H1 (cell line): ENCODE measurements around the gene CPZ. TPM values are rescaled to one million over a fixed set of nuclear protein-coding genes. Genes with fewer than 3 reads are reported as not detected.
A peak's percentile ranks its signal among the peaks of the same experiment; 100 is the strongest.

Source experiments
- ASH2L ChIP-seq: fragments of 200-600, 300-600 bp; sonication (generic); IDR thresholded peaks from one replicate; pipeline ENCODE4 v1.7.1; 2017; ENCODE audit warnings: low read length
- BACH1 ChIP-seq: IDR thresholded peaks from 2 replicates; pipeline ENCODE4 v1.6.1; 2012; ENCODE audit warnings: low read length, improper control_type of control experiment
- BCL11A ChIP-seq, 2 experiments: IDR thresholded peaks; one replicate each; pipeline ENCODE4 v1.6.1; 2011; ENCODE audit warnings: low read depth in 2 of 2, low read length in 2 of 2, mild to moderate bottlenecking in 2 of 2
- CTCF ChIP-seq, 3 experiments: IDR thresholded peaks; 1 replicate in 2 of 3; 2 replicates in 1 of 3; pipeline versions ENCODE4 v1.5.1 to v1.6.1; 2011; ENCODE audit warnings: low read length in 3 of 3, mild to moderate bottlenecking in 3 of 3, inconsistent platforms in 2 of 3, low read depth in 1 of 3, moderate library complexity in 1 of 3; ENCODE audit not compliant: insufficient read depth in 1 of 3; ENCODE audit errors: control extremely low read depth in 1 of 3
- EP300 ChIP-seq, 2 experiments: IDR thresholded peaks; 1 replicate in 1 of 2; 2 replicates in 1 of 2; pipeline ENCODE4 v1.6.1; 2011 to 2012; ENCODE audit warnings: low read depth in 2 of 2, low read length in 2 of 2, mild to moderate bottlenecking in 2 of 2, borderline replicate concordance in 1 of 2, inconsistent platforms in 1 of 2, moderate library complexity in 1 of 2
- KDM1A ChIP-seq: fragments of 200-600, 300-600 bp; sonication (generic); IDR thresholded peaks from 2 replicates; pipeline ENCODE4 v1.7.1; 2016; ENCODE audit warnings: mild to moderate bottlenecking, low read length, borderline replicate concordance
- NRF1 ChIP-seq: IDR thresholded peaks from 2 replicates; pipeline ENCODE4 v1.6.1; 2011; ENCODE audit warnings: mild to moderate bottlenecking, low read depth, low read length, improper control_type of control experiment
- RAD21 ChIP-seq, 2 experiments: IDR thresholded peaks in 1 of 2; conservative IDR thresholded peaks in 1 of 2; 2 replicates each; pipeline ENCODE4 v1.6.1; 2011; ENCODE audit warnings: low read depth in 2 of 2, low read length in 2 of 2, improper control_type of control experiment in 1 of 2, inconsistent platforms in 1 of 2, mild to moderate bottlenecking in 1 of 2, moderate library complexity in 1 of 2
- RFX5 ChIP-seq: IDR thresholded peaks from 2 replicates; pipeline ENCODE4 v1.6.1; 2011; ENCODE audit warnings: low read depth, low read length, improper control_type of control experiment, borderline replicate concordance
- SIX5 ChIP-seq: IDR thresholded peaks from 2 replicates; pipeline ENCODE4 v1.6.1; 2011; ENCODE audit warnings: mild to moderate bottlenecking, low read depth, low read length
- SUZ12 ChIP-seq: fragments of 200-600 bp; sonication (generic); IDR thresholded peaks from 2 replicates; pipeline ENCODE4 v1.6.1; 2012; ENCODE audit warnings: mild to moderate bottlenecking, inconsistent platforms, low read length, moderate library complexity, mixed read lengths
- TAF1 ChIP-seq: IDR thresholded peaks from 2 replicates; pipeline ENCODE4 v1.6.1; 2011; ENCODE audit warnings: mild to moderate bottlenecking, low read depth, low read length
- TCF12 ChIP-seq: IDR thresholded peaks from 2 replicates; pipeline ENCODE4 v1.6.1; 2011; ENCODE audit warnings: low read depth, mild to moderate bottlenecking, low read length
- TEAD4 ChIP-seq: IDR thresholded peaks from 2 replicates; pipeline ENCODE4 v1.6.1; 2012; ENCODE audit warnings: low read depth, low read length, inconsistent platforms, mixed read lengths
- USF2 ChIP-seq: IDR thresholded peaks from 2 replicates; pipeline ENCODE4 v1.6.1; 2011; ENCODE audit warnings: low read length, improper control_type of control experiment
- polyA plus RNA-seq, 7 experiments: library from polyadenylated mRNA; depleted of rRNA in 3 of 7; stranded (reverse) in 5 of 7; unstranded in 2 of 7; fragments of >200 nt in 5 of 7; fragments of 200-250 nt in 2 of 7; gene quantifications; 1 replicate in 5 of 7; 2 replicates in 1 of 7; 4 replicates in 1 of 7; pipeline versions ENCODE4 v1.2.1 to v1.2.3, GENCODE V29; 2011 to 2013; ENCODE audit warnings: missing spikeins in 2 of 7, mixed read lengths in 2 of 7
- total RNA-seq: library from RNA; stranded (reverse); fragmentation: NEBNext Ultra II Directional; extraction: Animal tissue kit (Norgen Biotek cat#: 25700); gene quantifications from 2 replicates; pipeline ENCODE4 v1.2.1, GENCODE V29; 2021
- TF ChIP-seq, protein P1 (sequence below): IDR thresholded peaks from 2 replicates; pipeline ENCODE4 v1.6.1; 2012; ENCODE audit warnings: low read length, inconsistent platforms

Gene CPZ
- total and polyA plus RNA-seq, 2 of the 8 experiments (the other 6 are each of a cell fraction or from before 2014, with no cell fraction given), result 28.8 to 40.7 TPM

GRCh38 chr4:8547108-8547911 lies 45.3 kb upstream of the CPZ start (continued):
- TF ChIP-seq TCF12 (no peak), ASH2L (no peak), TEAD4 (peak; percentile 45; the same call in 1 of the 2 replicates), BCL11A (IDR thresholded peaks at IDR 0.05; ENCODE audit: low read depth in 2 of 2, low read length in 2 of 2) (no peak), RFX5 (no peak), CTCF (IDR thresholded peaks at IDR 0.05; ENCODE audit: control extremely low read depth in 1 of 3, insufficient read depth in 1 of 3, low read depth in 1 of 3, low read length in 3 of 3) (peak in 2 of 3 experiments; percentile 82 to 84; a peak in 3 of 4 replicates), SUZ12 (no peak), RAD21 (IDR thresholded peaks at IDR 0.05 in 1 of 2, conservative IDR thresholded peaks at IDR 0.05 in 1 of 2; ENCODE audit: low read depth in 2 of 2, low read length in 2 of 2) (peak; percentile 91 to 95), EP300 (IDR thresholded peaks at IDR 0.05; ENCODE audit: borderline replicate concordance in 1 of 2, low read depth in 2 of 2, low read length in 2 of 2) (peak in 1 of 2 experiments; percentile 25; a peak in 1 of 3 replicates), USF2 (no peak), TAF1 (no peak), KDM1A (0 out of 2 replicates have a peak, but pooled peaks have one; percentile 40), BACH1 (peak; percentile 27; the same call in 1 of the 2 replicates), NRF1 (no peak), SIX5 (no peak)
- TF ChIP-seq, protein P1, sequence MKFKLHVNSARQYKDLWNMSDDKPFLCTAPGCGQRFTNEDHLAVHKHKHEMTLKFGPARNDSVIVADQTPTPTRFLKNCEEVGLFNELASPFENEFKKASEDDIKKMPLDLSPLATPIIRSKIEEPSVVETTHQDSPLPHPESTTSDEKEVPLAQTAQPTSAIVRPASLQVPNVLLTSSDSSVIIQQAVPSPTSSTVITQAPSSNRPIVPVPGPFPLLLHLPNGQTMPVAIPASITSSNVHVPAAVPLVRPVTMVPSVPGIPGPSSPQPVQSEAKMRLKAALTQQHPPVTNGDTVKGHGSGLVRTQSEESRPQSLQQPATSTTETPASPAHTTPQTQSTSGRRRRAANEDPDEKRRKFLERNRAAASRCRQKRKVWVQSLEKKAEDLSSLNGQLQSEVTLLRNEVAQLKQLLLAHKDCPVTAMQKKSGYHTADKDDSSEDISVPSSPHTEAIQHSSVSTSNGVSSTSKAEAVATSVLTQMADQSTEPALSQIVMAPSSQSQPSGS, result no peak
